Activated CD8-positive, alpha-beta memory T cell treated with anti-CD3 and anti-CD28 coated beads for 48 hours (primary cell): ENCODE measurements around the gene HILPDA.

Experiments
- DNase-seq, 3 experiments: peaks; one replicate each; pipeline ENCODE4 v3.0.0-alpha.2; 2020; ENCODE audit warnings: low read depth in 2 of 3, low spot score in 2 of 3

Gene HILPDA, protein sequence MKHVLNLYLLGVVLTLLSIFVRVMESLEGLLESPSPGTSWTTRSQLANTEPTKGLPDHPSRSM

GRCh38 chr7:128455543-128456254, at the start of gene HILPDA:
Gene HILPDA (plus strand): TSS chr7:128455878. CDS start chr7:128457269, 1,391 bp downstream.
- peak; percentile 74 to 93 (median 87) for DNase-seq

DNA sequence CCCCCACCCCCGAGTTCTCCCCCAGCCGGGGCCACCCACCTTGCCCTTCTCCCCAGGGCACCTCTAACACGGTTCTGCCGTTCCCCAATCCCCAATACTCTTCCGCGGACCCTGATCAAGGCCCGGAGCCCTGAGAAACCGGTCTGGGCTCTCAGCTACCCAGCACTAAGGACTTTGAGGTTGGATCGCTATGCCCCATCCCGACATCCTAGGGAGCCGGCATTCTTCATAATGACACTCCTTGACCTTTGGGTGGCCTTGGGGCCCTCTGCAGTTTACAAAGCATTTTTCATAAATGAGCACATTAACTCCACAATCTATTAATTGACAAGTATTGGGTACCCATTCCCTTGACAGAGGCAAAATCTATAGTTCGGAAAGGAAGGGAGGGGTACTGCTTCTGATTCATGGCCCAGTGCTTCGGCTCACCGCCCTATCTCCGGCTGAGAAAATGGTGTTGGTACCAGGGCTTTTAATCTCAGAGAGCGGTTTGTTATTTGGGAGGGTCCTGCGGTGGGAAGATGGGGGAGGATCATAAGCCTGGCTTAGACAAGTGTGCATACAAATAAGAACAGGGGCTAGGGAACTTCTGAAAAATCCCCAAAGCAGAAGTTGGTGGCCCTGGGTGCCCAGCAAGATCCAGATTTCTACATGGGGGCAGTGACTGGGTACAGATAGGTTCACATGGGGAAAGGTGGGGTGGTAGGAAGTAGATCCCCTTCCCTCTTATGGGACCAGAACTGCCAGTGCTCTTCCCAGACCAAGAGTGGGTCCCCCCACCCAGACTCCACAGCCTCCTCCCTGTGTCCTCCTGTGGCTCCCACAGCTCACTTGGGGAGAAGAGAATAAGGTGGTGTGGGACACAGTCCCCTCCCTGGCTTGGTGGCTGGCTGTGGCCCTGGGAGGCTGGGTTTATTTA, 49.1 kb upstream of the HILPDA start:
- DNase-seq, result no peak

DNA sequence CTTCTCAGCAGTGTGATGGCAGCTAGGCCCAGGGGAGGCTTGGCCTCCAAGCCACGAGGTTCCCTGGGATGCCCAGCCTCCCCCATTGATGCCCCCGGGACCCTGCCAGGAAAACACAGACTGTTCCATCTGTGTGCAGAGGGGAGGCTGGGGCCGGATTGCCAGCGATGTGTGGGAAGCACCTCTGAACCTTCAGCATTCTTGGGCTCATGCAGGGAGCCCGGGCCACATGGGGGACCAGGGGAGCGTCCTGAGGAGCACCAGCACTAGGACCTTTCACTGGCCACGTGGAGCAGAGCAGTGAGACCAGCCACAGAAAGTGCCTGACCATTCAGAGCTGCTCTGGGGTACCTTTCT, 48.5 kb upstream of the HILPDA start:
- no peak for DNase-seq

- DNase-seq, result no peak
Measured at GRCh38 chr7:128407751-128408708, 47.6 kb upstream of the HILPDA start.

GRCh38 chr7:128408709-128409595, 46.7 kb upstream of the HILPDA start:
- no peak for DNase-seq

DNA sequence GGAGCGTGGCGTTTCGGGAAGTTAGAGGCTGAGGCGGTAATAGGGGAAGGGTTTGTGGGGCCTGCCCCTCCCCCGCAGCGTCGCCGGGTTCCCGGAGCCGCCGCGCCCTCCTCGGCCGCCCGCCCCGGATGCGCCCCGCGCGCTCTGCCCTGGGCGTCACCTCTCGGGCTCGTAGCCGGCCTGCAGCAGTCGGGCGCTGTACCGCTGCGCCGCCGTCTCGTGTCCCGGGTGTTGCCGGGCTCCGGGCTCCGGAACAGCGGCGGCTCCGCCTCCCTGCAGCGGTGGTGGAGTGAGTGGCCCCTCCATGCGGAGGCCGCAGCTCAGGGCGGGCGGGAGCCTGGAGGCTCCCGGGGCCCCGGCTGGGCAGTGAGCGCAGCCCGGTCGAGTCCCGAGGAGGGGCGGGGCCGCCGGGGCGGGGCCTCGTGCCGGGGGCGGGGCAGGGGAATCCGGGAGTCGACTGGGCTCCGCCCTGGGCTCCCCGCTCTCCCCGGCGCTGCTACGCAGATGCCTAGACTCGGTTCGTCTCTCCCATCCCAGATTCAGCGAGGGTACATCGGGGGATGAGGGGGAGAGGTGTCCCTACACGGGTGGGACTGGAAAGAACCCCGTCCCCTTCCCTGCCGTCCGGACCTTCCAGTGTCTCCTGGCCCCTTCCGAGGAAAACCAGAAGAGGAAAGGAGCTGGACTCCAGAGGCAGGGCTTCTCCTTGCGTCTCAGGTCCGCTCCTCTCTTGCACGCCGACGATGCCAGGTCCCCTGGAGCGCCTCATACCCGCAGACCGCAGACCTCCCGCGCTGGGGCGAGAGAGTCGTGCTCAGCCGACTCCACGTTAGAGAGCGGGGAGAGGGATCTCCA, 45.9 kb upstream of the HILPDA start, which contains the start of gene IMPDH1:
IMPDH1 (minus strand) TSS at position 387 of the 855 bp plus-strand sequence; CDS start at position 306, 81 bp downstream.
- peak; percentile 74 to 92 (median 80) for DNase-seq

- DNase-seq, result no peak
Measured at GRCh38 chr7:128410451-128410753, 45.3 kb upstream of the HILPDA start.

- DNase-seq, result no peak
Measured at GRCh38 chr7:128415217-128415785, 40.4 kb upstream of the HILPDA start.

DNA sequence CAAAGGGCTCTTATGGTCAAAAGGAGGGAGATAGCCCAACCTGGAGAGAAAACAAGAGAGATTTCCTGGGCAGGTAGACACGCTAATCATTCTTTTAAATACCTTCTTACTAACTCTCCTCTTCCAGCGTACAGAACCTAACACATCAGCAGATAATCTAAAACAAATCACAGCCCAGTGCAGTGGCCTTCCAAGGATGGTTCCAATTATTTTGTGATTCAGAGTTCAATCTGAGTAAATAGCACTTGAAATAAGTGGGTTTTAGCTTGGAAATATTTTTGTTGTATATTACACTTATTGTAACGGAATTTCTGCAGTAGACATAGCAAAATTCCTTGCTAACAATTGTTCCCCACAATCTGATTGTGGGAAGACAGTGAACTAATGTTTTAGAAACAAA, 38.6 kb upstream of the HILPDA start:
- no peak for DNase-seq

DNA sequence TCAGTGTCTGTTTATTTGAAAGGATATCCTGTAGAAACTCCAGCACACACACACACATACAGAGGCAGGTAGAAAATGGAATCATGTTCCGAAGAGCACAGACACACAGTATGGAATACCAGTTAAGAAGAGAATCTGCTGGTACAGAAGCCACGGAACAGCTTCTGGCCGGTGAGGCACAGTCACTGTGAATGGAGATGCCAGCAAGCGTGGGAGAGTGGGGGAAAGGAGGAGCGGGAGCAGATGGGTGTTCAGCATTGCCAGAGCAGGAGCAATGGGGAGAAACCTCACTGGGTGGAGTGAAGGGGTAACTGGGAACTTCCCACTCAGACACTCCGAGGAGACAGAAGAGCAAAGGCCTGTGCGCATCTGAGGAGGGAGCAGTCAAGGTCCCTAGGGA, 36.4 kb upstream of the HILPDA start:
- DNase-seq, result no peak

DNA sequence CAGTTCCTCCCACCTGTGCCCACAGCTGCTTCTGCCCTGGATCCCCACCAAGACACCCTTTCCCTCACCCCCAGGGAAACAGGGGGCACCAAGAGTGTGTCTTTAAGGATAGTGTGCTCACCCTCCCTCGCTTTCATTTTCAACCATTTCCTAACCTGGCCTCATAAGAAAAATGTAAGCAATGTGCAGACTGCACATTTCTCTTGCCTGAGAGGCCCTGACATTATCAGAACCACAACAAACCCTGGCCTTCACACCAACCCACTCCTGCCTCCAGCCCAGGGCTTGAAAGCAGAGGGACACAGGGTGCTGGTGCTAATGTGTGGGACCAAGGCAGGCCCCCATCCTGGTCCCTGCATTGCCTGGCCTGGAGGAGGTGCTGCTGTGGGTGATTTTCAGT, 34.9 kb upstream of the HILPDA start:
- DNase-seq, result no peak

GRCh38 chr7:128421384-128421783, 34.3 kb upstream of the HILPDA start:
- no peak for DNase-seq

- no peak for DNase-seq
Measured at GRCh38 chr7:128422037-128422436, 33.6 kb upstream of the HILPDA start.

DNA sequence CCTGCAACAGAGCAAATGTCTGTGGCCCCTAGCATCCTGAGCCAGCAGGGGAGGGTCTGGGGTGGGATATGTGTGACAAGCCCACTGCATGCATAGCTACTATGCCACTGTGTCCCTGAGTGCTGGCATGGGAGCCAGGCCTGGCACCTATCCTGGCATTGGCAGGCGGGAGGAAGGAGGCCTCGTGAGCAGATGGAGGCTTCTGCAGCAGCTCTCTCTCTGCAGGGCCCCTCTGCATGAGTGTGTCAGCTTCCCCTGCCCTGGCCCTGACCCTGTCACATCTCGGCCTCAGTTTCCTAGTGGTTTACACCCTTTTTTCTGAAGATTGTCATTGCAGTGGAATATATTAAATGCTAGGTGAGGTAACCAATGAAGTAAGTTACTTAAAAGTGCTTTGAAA, 32.8 kb upstream of the HILPDA start:
- no peak for DNase-seq

DNA sequence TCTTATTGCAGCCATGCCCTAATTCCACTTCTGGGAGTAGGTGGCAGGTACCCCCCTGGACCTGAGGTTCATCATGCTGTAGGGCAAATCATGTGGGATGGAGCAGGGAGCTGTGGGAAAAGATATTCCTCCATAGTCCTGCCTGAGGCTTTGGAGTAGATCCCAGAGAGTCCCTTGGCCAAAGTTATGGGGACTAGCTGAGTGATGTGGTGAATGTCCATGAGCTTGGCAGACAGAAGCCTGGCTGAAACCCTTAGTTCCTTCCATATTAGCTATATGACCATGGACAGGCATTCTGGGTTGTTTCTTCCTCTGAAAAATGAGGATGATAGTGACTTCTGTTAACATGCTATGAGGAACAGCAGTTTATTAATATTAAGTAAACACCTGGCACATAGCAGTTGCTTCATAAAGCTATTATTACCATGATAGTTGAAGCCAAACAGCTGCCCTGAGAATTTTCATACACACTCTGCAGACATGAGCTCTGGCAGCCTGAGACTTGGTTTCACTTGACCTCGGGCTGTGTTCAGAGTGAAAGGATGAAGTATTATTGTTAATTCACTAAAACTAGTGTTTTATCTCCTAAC, 30.9 kb upstream of the HILPDA start:
- no peak for DNase-seq

DNA sequence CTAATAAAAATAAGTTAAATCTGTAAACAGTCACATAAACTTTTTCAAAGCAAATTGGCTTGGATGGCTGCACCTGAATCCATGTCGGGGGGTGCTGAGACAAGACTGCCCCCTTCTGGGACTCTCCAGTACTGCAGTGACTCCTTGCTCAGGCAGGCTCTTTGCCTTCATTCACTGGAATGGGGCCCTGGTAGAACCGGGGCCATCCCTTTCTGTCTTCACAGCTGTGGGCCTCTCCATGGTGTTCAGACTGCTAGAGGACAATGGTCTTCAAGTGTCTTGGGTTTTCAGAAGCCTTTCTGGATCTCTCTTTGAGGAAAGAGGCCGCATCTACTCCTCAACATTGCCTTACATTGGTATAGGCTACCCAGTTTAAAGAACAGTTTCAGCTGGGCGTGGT, 29.8 kb upstream of the HILPDA start:
- peak; percentile 29 to 92 (median 82) for DNase-seq

GRCh38 chr7:128427289-128427891, 28.3 kb upstream of the HILPDA start:
- DNase-seq, result no peak

GRCh38 chr7:128430207-128430606, 25.5 kb upstream of the HILPDA start:
- DNase-seq, result no peak
